Heart right ventricle (tissue), 16 donors: ENCODE measurements around the gene MYH14. TPM values are rescaled to one million over a fixed set of nuclear protein-coding genes. Genes with fewer than 3 reads are reported as not detected.

ENCODE experiments used
- ATAC-seq, 8 donors: fragments of 200-7000 bp; cut with Tn5 transposase; one replicate each; pipeline ENCODE4 v1.9.1; 2020; ENCODE audit warnings: mild to moderate bottlenecking in 8 of 8, moderate library complexity in 8 of 8, moderate number of reproducible peaks in 1 of 8
- DNase-seq, 2 donors: peaks; one replicate each; pipeline ENCODE4 v3.0.0-alpha.2; 2020
- H3K27ac ChIP-seq, 10 donors: fragments of 200-600 bp; sonication (generic) in 2 of 10; one replicate each; pipeline versions ENCODE4 v1.5.0 to v1.8.0; 2020 to 2022; ENCODE audit warnings: mild to moderate bottlenecking in 3 of 10
- H3K27me3 ChIP-seq, 7 donors: fragments of 200-600 bp; one replicate each; pipeline ENCODE4 v1.8.0; 2021 to 2022; ENCODE audit warnings: mild to moderate bottlenecking in 2 of 7
- H3K36me3 ChIP-seq, 9 donors: fragments of 200-600 bp; sonication (generic) in 1 of 9; one replicate each; pipeline versions ENCODE4 v1.5.0 to v1.8.0; 2020 to 2022; ENCODE audit warnings: mild to moderate bottlenecking in 2 of 9
- H3K4me1 ChIP-seq, 9 donors: fragments of 200-600 bp; sonication (generic) in 1 of 9; one replicate each; pipeline versions ENCODE4 v1.5.0 to v1.8.0; 2020 to 2022; ENCODE audit warnings: mild to moderate bottlenecking in 4 of 9
- H3K4me3 ChIP-seq, 10 donors: fragments of 200-600 bp; sonication (generic) in 2 of 10; one replicate each; pipeline versions ENCODE4 v1.5.0 to v1.8.0; 2020 to 2022; ENCODE audit warnings: mild to moderate bottlenecking in 7 of 10, moderate library complexity in 2 of 10
- H3K9me3 ChIP-seq, 11 donors: fragments of 200-600 bp in 10 of 11; sonication (generic) in 2 of 11; one replicate each; pipeline versions ENCODE4 v1.5.0 to v1.8.0; 2013 to 2022; ENCODE audit warnings: mild to moderate bottlenecking in 2 of 11, control low read depth in 1 of 11, moderate library complexity in 1 of 11
- WGBS, 2 donors: extraction: QIAGEN DNeasy Blood & Tissue Kit; methylation state at CpG; one replicate each; pipeline ENCODE4 v1.1.7; 2013; ENCODE audit warnings: inconsistent platforms in 1 of 2; 5-methylcytosine and 5-hydroxymethylcytosine counted together
- intact Hi-C, 10 donors: fragments of 100-400 bp; cut with DNase I; formaldehyde crosslinking; loops; one replicate each; pipeline versions ENCODE4 v1.11.1 to v1.14.2; 2022
- polyA plus RNA-seq, 2 donors: library from polyadenylated mRNA; stranded (reverse); fragments of 200-250 nt; gene quantifications; one replicate each; pipeline ENCODE4 v1.2.3, GENCODE V29; 2013
- total RNA-seq, 10 donors: library from RNA; stranded (reverse); fragmentation: NEBNext Ultra II Directional in 3 of 10; extraction: Animal tissue kit (Norgen Biotek cat#: 25700) in 3 of 10; gene quantifications; one replicate each; pipeline versions ENCODE4 v1.2.1 to v1.2.4, GENCODE V29; 2021 to 2023
- TF ChIP-seq, protein P1 (sequence below), 9 donors: fragments of 200-600 bp; sonication (generic) in 2 of 9; IDR thresholded peaks; one replicate each; pipeline versions ENCODE4 v1.5.0 to v1.8.0; 2021 to 2022; ENCODE audit warnings: antibody characterized with exemption in 9 of 9, mild to moderate bottlenecking in 5 of 9, moderate library complexity in 1 of 9
- donor health status: Arrhythmogenic right ventricular cardiomyopathy.
- donor health status: ischemic (EF 13 %, LVEDD 7.1; RV severe dilation, severe dysfunction).
- donor health status: healthy with polysubstance abuse.
- donor health status: DM: no; HTN: yes; CAD: no.
- donor health status: DM: no; HTN: no; CAD: no.
- donor health status: ischemic (EF 25% LVEDD 6.9; RV normal size, moderate dysfunction).
- donor health status: ischemic (EF 25% LVEDD 5.7; RV mildly dilated, moderate dysfunction).
- donor health status: healthy.
- donor health status: DM: yes; HTN: yes; CAD: no.
- donor health status: Ischemic cardiomyopathy.
- donor health status: ischemic (EF 35%, LVEDD 5.7; RV mildly dilated, moderate dysfunction).
- donor health status: nonischemic (EF 11% LVEDD 7.7; RV severe dilation, severe dysfunction).
- donor health status: DM: yes; HTN: yes; CAD: no.
- donor health status: PGD.
- donor health status: ischemic (EF 29% LVEDD 5.4; RV normal size, mild dysfunction).
- donor health status: nonischemic (EF 23%, LVEDD 6.1; RV moderate dilation, normal function).

The MYH14 gene
- total and polyA plus RNA-seq, 12 donors: 29.3 to 149 (median 102) TPM

DNA sequence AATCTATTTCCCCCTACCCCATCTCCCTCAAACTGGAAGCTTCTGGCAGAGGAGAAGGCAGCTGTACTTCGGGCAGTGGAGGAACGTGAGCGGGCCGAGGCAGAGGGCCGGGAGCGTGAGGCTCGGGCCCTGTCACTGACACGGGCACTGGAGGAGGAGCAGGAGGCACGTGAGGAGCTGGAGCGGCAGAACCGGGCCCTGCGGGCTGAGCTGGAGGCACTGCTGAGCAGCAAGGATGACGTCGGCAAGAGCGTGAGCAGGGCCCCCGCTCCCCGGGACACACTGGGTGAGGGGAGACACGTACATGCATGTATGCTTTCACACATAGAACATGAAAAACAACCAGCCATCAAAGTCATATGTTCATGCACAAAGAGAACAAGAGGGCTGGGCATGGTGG lies 83.0 kb downstream of the MYH14 start:
- 90 to 92% methylated on average over 18 of the region's 18 CpGs for WGBS, 2 donors
- Histone ChIP-seq H3K4me1 (no peaks in the 10 kb centered on the region), H3K36me3 (peaks cover 0 to 68% (median 7%) of the 10 kb centered on the region in 9 donors), H3K27ac (no peak overlapping the region), H3K9me3 (peaks cover 0 to 41% (median 13%) of the 10 kb centered on the region in 11 donors), H3K27me3 (peaks cover 0 to 4% (median 0%) of the 10 kb centered on the region in 7 donors), H3K4me3 (no peak overlapping the region)
- TF ChIP-seq, protein P1, sequence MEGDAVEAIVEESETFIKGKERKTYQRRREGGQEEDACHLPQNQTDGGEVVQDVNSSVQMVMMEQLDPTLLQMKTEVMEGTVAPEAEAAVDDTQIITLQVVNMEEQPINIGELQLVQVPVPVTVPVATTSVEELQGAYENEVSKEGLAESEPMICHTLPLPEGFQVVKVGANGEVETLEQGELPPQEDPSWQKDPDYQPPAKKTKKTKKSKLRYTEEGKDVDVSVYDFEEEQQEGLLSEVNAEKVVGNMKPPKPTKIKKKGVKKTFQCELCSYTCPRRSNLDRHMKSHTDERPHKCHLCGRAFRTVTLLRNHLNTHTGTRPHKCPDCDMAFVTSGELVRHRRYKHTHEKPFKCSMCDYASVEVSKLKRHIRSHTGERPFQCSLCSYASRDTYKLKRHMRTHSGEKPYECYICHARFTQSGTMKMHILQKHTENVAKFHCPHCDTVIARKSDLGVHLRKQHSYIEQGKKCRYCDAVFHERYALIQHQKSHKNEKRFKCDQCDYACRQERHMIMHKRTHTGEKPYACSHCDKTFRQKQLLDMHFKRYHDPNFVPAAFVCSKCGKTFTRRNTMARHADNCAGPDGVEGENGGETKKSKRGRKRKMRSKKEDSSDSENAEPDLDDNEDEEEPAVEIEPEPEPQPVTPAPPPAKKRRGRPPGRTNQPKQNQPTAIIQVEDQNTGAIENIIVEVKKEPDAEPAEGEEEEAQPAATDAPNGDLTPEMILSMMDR (IDR thresholded peaks at IDR 0.05): no peak
- intact Hi-C loops: no loop called here
- DNase-seq (no peak), ATAC-seq (no peak)

DNA sequence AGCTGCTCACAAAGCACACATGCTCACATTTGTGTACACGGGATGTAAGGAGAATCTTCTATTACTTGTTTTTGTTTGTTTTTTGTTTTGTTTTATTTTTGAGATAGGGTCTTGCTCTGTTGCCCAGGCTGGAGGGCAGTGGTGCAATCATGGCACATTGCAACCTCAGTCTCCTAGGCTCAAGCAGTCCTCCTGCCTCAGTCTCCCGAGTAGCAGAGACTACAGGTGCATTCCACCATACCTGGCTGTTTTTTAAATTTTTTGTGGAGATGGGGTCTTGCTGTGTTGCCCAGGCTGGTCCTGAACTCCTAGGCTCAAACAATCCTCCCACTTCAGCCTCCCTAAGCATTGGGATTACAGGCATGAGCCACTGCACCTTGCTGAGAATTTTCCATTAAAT lies 83.9 kb downstream of the MYH14 start:
- peaks cover 0 to 71% (median 7%) of the 10 kb centered on the region in 9 donors for H3K36me3 ChIP-seq

DNA sequence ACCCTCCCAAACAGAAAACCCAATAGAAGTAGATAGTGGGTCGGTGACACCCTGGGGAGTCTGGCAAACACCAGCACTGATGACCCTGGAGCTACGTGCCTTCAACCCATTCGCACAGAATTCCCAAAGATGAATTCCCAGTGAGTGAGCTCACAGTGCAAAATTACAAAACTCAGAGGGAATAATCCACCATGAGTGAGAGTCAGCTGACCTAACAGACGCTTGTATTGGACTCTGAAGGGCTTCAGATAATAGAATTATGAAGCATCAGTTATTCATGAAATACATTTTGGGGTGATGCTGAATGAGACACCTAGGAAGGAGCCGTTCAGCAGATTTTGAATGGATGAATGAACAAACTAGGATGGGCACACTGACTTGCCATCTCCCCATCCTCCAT lies 85.5 kb downstream of the MYH14 start:
- DNase-seq (no peak), ATAC-seq (no peak)
- Histone ChIP-seq H3K27ac (no peak overlapping the region), H3K27me3 (peaks cover 0 to 4% (median 0%) of the 10 kb centered on the region in 7 donors), H3K4me1 (no peaks in the 10 kb centered on the region), H3K4me3 (no peak overlapping the region), H3K36me3 (peaks cover 0 to 81% (median 7%) of the 10 kb centered on the region in 9 donors), H3K9me3 (peaks cover 0 to 41% (median 13%) of the 10 kb centered on the region in 11 donors)
- 81% methylated on average over 5 of the region's 5 CpGs for WGBS, 2 donors
- intact Hi-C loops: no loop called here
- TF ChIP-seq, protein P1 (IDR thresholded peaks at IDR 0.05): no peak

More for the DNA sequence above, 83.9 kb downstream of the MYH14 start:
- no peak overlapping the region for H3K4me3 ChIP-seq
- H3K27ac ChIP-seq: no peak overlapping the region
- peaks cover 0 to 41% (median 13%) of the 10 kb centered on the region in 11 donors for H3K9me3 ChIP-seq
- ATAC-seq (no peak), DNase-seq (no peak)
- intact Hi-C loops: no loop called here
- peaks cover 0 to 4% (median 0%) of the 10 kb centered on the region in 7 donors for H3K27me3 ChIP-seq
- WGBS, 2 donors: 85 to 89% methylated on average over 2 of the region's 2 CpGs
- H3K4me1 ChIP-seq: no peaks in the 10 kb centered on the region
- TF ChIP-seq, protein P1 (IDR thresholded peaks at IDR 0.05): no peak

DNA sequence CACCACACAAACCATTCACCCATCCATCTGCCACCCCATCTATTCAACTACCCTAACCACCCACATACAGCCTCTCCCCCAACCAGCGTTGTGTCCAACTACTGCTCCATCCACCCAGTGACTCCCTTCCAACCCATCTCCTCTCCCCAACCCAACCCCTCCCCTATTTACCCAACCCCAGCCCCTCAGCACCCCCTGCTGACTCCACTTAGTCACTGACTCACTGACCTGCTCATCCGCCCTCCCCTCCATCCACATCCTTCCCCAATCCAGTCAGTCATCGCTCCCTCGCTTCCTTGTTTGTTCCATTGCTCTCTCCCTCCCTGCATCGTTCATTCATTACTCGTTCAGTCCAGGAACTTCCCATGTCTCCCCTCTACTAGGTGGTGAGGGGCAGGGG lies 86.6 kb downstream of the MYH14 start:
- WGBS, 2 donors: 70 to 73% methylated on average over 6 of the region's 6 CpGs
- no peak for ATAC-seq
- Histone ChIP-seq H3K36me3 (peaks cover 0 to 79% (median 7%) of the 10 kb centered on the region in 9 donors), H3K27ac (no peak overlapping the region), H3K4me1 (no peaks in the 10 kb centered on the region), H3K27me3 (peaks cover 0 to 4% (median 0%) of the 10 kb centered on the region in 7 donors), H3K9me3 (peaks cover 0 to 38% (median 13%) of the 10 kb centered on the region in 11 donors), H3K4me3 (no peak overlapping the region)
- no peak for DNase-seq
- intact Hi-C loops: no loop called here
- TF ChIP-seq, protein P1 (IDR thresholded peaks at IDR 0.05): no peak
